Nephron progenitor cell (in vitro differentiated cells): ENCODE results near the gene LDLRAP1.
"Not testable (repeated sequence)": the region's sequence is repeated elsewhere in the genome, so short reads cannot be mapped to it uniquely, and the experiment has no call there.

Experiments used
- DNase-seq: peaks from one replicate; pipeline ENCODE4 v3.0.0; 2021
- H3K27ac Mint-ChIP-seq: 2 replicates; pipeline ENCODE4 v1.8.0; 2021; ENCODE audit warnings: mild to moderate bottlenecking, moderate library complexity, mixed read lengths
- H3K27me3 Mint-ChIP-seq: 2 replicates; pipeline ENCODE4 v1.8.0; 2021; ENCODE audit warnings: mild to moderate bottlenecking, low read depth, mixed read lengths; ENCODE audit not compliant: poor library complexity
- H3K36me3 Mint-ChIP-seq: 2 replicates; pipeline ENCODE4 v1.8.0; 2021; ENCODE audit warnings: low read depth, mixed read lengths
- H3K4me1 Mint-ChIP-seq: 2 replicates; pipeline ENCODE4 v1.8.0; 2021; ENCODE audit warnings: mixed read lengths
- H3K4me3 Mint-ChIP-seq: 2 replicates; pipeline ENCODE4 v1.8.0; 2021; ENCODE audit warnings: mild to moderate bottlenecking, moderate library complexity, mixed read lengths
- H3K9me3 Mint-ChIP-seq: 2 replicates; pipeline ENCODE4 v1.8.0; 2021; ENCODE audit warnings: mild to moderate bottlenecking, moderate library complexity, mixed read lengths
- TF ChIP-seq, protein P1 (sequence below): fragments of 200-600 bp; sonication (generic); IDR thresholded peaks from 2 replicates; pipeline ENCODE4 v1.5.0; 2021; ENCODE audit warnings: antibody characterized with exemption

Gene LDLRAP1

DNA sequence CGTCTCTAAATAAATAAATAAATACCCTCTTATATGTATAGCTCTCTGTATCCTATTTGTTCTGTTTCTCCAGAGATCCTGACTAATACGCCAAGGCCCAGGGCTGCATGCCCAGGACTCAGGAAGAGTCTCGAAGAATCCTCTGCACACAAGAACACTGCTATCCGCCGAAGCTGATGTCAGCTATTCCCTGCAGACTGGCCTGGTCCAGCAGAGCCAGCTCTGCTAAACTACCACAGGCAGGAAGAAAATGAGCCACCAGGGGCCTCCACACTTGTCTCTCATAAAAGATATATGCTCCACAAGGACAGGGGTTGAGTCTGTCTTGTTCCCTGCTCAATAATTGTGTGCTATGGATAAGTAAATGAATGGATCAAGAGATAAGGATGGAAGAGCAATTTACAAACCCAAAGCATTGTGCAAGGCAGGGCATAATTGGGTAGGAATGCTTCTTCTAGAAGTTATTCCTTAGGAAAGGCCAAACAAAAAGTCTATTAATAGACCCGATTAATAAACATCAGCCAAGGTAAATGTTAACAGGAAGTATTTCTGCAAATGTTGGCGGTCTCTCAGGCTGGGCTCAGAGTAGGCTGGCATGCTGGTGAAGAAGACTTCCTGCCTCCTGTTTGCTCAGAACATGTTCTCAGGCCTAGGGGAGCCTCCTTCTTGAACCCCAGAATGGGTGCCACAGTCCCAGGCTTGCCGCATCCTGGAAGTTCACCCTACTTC, 46.9 kb downstream of the LDLRAP1 start:
- Mint-ChIP-seq H3K4me1 (peaks cover 28% of the 10 kb centered on the region), H3K4me3 (no peak overlapping the region), H3K27ac (peak overlapping the region; percentile 49), H3K9me3 (no peaks in the 10 kb centered on the region), H3K36me3 (no peaks in the 10 kb centered on the region), H3K27me3 (peaks cover 41% of the 10 kb centered on the region)
- no peak for DNase-seq
- TF ChIP-seq, protein P1, sequence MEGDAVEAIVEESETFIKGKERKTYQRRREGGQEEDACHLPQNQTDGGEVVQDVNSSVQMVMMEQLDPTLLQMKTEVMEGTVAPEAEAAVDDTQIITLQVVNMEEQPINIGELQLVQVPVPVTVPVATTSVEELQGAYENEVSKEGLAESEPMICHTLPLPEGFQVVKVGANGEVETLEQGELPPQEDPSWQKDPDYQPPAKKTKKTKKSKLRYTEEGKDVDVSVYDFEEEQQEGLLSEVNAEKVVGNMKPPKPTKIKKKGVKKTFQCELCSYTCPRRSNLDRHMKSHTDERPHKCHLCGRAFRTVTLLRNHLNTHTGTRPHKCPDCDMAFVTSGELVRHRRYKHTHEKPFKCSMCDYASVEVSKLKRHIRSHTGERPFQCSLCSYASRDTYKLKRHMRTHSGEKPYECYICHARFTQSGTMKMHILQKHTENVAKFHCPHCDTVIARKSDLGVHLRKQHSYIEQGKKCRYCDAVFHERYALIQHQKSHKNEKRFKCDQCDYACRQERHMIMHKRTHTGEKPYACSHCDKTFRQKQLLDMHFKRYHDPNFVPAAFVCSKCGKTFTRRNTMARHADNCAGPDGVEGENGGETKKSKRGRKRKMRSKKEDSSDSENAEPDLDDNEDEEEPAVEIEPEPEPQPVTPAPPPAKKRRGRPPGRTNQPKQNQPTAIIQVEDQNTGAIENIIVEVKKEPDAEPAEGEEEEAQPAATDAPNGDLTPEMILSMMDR, result no peak

- DNase-seq, result no peak
- H3K4me3 Mint-ChIP-seq, result no peak overlapping the region
- TF ChIP-seq, protein P1, result no peak
- H3K9me3 Mint-ChIP-seq, result peaks cover 3% of the 10 kb centered on the region
- peaks cover 8% of the 10 kb centered on the region for H3K4me1 Mint-ChIP-seq
- H3K27ac Mint-ChIP-seq, result no peak overlapping the region
- H3K27me3 Mint-ChIP-seq, result peaks cover 49% of the 10 kb centered on the region
- H3K36me3 Mint-ChIP-seq, result no peaks in the 10 kb centered on the region
These were observed 50.5 kb downstream of the LDLRAP1 start for GRCh38 chr1:25593861-25594260.

DNA sequence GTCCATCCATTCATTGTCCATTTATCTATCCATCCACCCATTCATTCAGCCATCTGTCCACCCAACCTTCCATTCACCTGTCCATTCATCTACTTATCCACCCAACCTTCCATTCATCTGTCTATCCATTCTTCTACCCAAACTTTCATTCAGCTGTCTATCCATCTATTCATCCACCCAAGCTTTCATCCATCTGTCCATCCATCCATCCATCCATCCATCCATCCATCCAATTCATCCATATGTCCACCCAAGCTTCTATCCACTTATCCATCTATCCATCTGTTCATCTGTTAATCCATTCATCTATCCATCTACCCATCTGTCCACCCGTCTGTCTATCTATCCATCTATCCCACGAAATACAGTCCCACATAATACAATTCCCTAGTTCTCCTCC, 51.6 kb downstream of the LDLRAP1 start:
- DNase-seq, result no peak
- H3K9me3 Mint-ChIP-seq, result peaks cover 10% of the 10 kb centered on the region
- H3K27me3 Mint-ChIP-seq, result peaks cover 54% of the 10 kb centered on the region
- no peak overlapping the region for H3K27ac Mint-ChIP-seq
- H3K4me1 Mint-ChIP-seq, result peaks cover 5% of the 10 kb centered on the region
- H3K36me3 Mint-ChIP-seq, result no peaks in the 10 kb centered on the region
- TF ChIP-seq, protein P1, result no peak
- no peak overlapping the region for H3K4me3 Mint-ChIP-seq

DNA sequence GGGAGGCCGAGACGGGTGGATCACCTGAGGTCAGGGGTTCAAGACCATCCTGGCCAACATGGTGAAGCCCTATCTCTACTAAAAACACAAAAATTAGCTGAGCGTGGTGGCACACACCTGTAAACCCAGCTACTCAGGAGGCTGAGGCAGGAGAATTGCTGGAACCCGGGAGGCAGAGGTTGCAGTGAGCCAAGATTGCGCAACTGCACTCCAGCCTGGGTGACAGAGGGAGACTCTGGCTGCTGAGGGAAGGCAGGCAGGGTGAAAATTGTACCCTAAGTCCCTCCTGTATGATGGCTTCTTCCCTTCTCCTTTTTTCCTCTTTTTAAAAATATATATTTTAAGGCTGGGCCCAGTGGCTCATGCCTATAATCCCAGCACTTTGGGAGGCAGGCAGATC, 53.2 kb downstream of the LDLRAP1 start:
- not testable (repeated sequence) for DNase-seq, H3K4me3 Mint-ChIP-seq, H3K27ac Mint-ChIP-seq, H3K4me1 Mint-ChIP-seq, H3K36me3 Mint-ChIP-seq, H3K9me3 Mint-ChIP-seq
- H3K27me3 Mint-ChIP-seq, result peaks cover 64% of the 10 kb centered on the region

GRCh38 chr1:25598879-25599278, 55.5 kb downstream of the LDLRAP1 start:
- Mint-ChIP-seq H3K27ac (no peak overlapping the region), H3K4me3 (no peak overlapping the region), H3K4me1 (no peaks in the 10 kb centered on the region), H3K27me3 (peaks cover 66% of the 10 kb centered on the region), H3K36me3 (no peaks in the 10 kb centered on the region), H3K9me3 (peaks cover 16% of the 10 kb centered on the region)
- TF ChIP-seq, protein P1, result no peak
- DNase-seq, result no peak

GRCh38 chr1:25599969-25600610, 56.7 kb downstream of the LDLRAP1 start:
- DNase-seq, result no peak
- Mint-ChIP-seq H3K4me1 (no peaks in the 10 kb centered on the region), H3K27me3 (peaks cover 64% of the 10 kb centered on the region), H3K27ac (peak overlapping the region; percentile 53), H3K4me3 (no peak overlapping the region), H3K36me3 (no peaks in the 10 kb centered on the region), H3K9me3 (peaks cover 23% of the 10 kb centered on the region)
- TF ChIP-seq, protein P1, result no peak

DNA sequence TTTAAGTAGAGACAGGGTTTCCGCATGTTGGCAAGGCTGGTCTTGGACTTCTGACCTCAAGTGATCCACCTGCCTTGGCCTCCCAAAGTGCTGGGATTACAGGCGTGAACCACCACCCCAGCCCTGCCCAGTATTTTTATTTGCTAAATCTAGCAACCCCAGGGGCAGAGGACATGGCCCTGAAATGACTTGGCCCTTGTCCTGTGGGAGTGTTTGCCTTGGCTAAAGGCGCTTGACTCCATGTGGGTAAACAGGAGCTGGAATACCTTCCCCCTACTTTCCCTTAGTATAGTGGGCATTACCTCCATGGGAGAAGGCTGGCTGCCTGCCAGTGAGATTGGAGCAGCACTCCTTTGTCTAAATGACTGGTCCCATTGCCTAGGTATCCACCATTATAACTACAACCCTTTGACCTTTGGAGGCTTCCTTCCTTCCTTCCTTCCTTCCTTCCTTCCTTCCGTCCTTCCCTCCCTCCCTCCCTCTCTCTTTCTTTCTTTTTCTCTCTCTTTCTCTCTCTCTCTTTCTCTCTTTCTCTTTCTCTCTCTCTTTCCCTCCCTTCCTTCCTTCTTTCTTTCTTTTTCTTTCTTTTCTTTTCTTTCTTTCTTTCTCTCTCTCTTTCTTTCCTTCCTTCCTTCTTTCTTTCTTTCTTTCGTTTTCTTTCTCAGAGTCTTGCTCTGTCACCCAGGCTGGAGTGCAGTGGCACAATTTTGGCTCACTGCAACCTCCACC, 57.7 kb downstream of the LDLRAP1 start:
- not testable (repeated sequence) for DNase-seq, H3K27ac Mint-ChIP-seq, H3K4me3 Mint-ChIP-seq, H3K4me1 Mint-ChIP-seq, H3K36me3 Mint-ChIP-seq
- Mint-ChIP-seq H3K9me3 (peaks cover 25% of the 10 kb centered on the region), H3K27me3 (peaks cover 68% of the 10 kb centered on the region)

- Mint-ChIP-seq H3K9me3 (peaks cover 22% of the 10 kb centered on the region), H3K27me3 (peaks cover 70% of the 10 kb centered on the region)
- H3K36me3 Mint-ChIP-seq, H3K4me3 Mint-ChIP-seq, DNase-seq, H3K4me1 Mint-ChIP-seq, H3K27ac Mint-ChIP-seq: not testable (repeated sequence)
These were observed 60.6 kb downstream of the LDLRAP1 start for GRCh38 chr1:25603779-25604538.
